Measurements from ENCODE around the gene FAM118A.

- TF ChIP-seq CTCF (IDR thresholded peaks at IDR 0.05; ENCODE audit: insufficient read depth, low read depth, low read length) (no peak), EZH2 (IDR thresholded peaks at IDR 0.05; ENCODE audit: insufficient read depth, low read length) (no peak)
Measured at GRCh38 chr22:45298934-45299505, 10.7 kb upstream of the FAM118A start.

All from astrocyte (in vitro differentiated cells and primary cell).